Smooth muscle cell (in vitro differentiated cells): ENCODE measurements around the gene TMEM129. TPM values are rescaled to one million over a fixed set of nuclear protein-coding genes. Genes with fewer than 3 reads are reported as not detected.

Experiments used
- DNase-seq: peaks from one replicate; lab custom pipeline; 2025; ENCODE audit not compliant: unreplicated experiment; lab: John Stamatoyannopoulos, UW
- H2AFZ ChIP-seq: fragments of 200-600 bp; sonication (generic); 2 replicates; pipeline ENCODE4 v1.6.0; 2016; ENCODE audit warnings: antibody characterized with exemption, low read depth, mild to moderate bottlenecking
- H3F3A ChIP-seq: fragments of 200-600 bp; sonication (generic); 2 replicates; pipeline ENCODE4 v1.6.0; 2017; ENCODE audit warnings: antibody characterized with exemption, low read depth
- H3K27ac ChIP-seq: fragments of 200-600 bp; sonication (generic); 2 replicates; pipeline ENCODE4 v1.5.1; 2016; ENCODE audit warnings: low read depth, mild to moderate bottlenecking
- H3K27me3 ChIP-seq: fragments of 200-600 bp; sonication (generic); 2 replicates; pipeline ENCODE4 v1.6.1; 2016; ENCODE audit warnings: low read depth, mild to moderate bottlenecking
- H3K36me3 ChIP-seq: fragments of 200-600 bp; sonication (generic); 2 replicates; pipeline ENCODE4 v1.5.1; 2016; ENCODE audit warnings: low read depth
- H3K4me1 ChIP-seq: fragments of 200-600 bp; sonication (generic); 2 replicates; pipeline ENCODE4 v1.5.1; 2016; ENCODE audit warnings: low read depth
- H3K4me2 ChIP-seq: fragments of 200-600 bp; sonication (generic); 2 replicates; pipeline ENCODE4 v1.6.0; 2016; ENCODE audit warnings: mild to moderate bottlenecking
- H3K4me3 ChIP-seq: fragments of 200-600 bp; sonication (generic); 2 replicates; pipeline ENCODE4 v1.5.1; 2016; ENCODE audit warnings: mild to moderate bottlenecking
- H3K79me2 ChIP-seq: fragments of 200-600 bp; sonication (generic); 2 replicates; pipeline ENCODE4 v1.6.0; 2016; ENCODE audit warnings: low read depth, mild to moderate bottlenecking
- H3K9ac ChIP-seq: fragments of 200-600 bp; sonication (generic); 2 replicates; pipeline ENCODE4 v1.6.0; 2016; ENCODE audit warnings: low read depth
- H3K9me3 ChIP-seq: fragments of 200-600 bp; sonication (generic); replicated peaks from 2 replicates; pipeline ENCODE4 v1.5.1; 2016; ENCODE audit warnings: low read depth
- H4K20me1 ChIP-seq: fragments of 200-600 bp; sonication (generic); 2 replicates; pipeline ENCODE4 v1.6.0; 2016; ENCODE audit warnings: low read depth
- WGBS: methylation state at CpG from one replicate; pipeline ENCODE4 v1.1.7; 2016; ENCODE audit warnings: low lambda C conversion rate; 5-methylcytosine and 5-hydroxymethylcytosine counted together
- polyA plus RNA-seq: library from polyadenylated mRNA; unstranded; fragments of >200 nt; fragmentation: Nextera tagmentation; extraction: Ambion mirVana; gene quantifications from 2 replicates; pipeline ENCODE4 v1.2.1, GENCODE V29; 2016
- total RNA-seq: library from RNA; depleted of rRNA; stranded (reverse); fragments of >200 nt; gene quantifications from 2 replicates; pipeline ENCODE4 v1.2.3, GENCODE V29; 2014
- TF ChIP-seq, protein P1 (sequence below): fragments of 200-600 bp; sonication (generic); IDR thresholded peaks from 2 replicates; pipeline ENCODE4 v1.5.1; 2017; ENCODE audit warnings: borderline replicate concordance, mild to moderate bottlenecking, antibody characterized with exemption; ENCODE audit not compliant: insufficient read depth, poor library complexity, severe bottlenecking

The TMEM129 gene
- total and polyA plus RNA-seq, 2 experiments from 2014 or later = 30.4 to 50.5 TPM

DNA sequence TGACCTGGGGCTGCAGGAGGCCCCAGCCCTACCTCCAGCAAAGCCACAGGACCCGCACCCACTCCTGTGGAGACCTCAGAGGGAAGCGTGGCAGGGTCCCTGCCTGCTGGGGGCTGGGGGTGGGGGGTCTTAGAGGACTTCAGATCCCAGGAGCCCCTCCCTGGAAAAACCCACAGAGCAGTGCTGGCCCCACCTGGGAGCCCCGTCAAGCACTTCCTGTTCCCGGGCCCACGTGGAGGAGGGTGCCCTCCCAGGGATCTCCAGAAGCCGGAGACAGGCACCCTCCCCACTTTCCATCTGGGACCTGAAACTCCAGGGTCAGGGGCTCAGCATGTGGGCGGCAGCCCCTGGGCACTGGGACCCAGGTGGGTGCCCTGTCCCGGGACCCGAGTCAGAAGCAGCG lies 32.2 kb upstream of the TMEM129 start:
- H3K4me1 ChIP-seq = peaks cover 8% of the 10 kb centered on the region
- no peaks in the 10 kb centered on the region for H3K9me3 ChIP-seq
- no peaks in the 10 kb centered on the region for H4K20me1 ChIP-seq
- H3K27me3 ChIP-seq = no peaks in the 10 kb centered on the region
- DNase-seq = no peak
- H3K4me3 ChIP-seq = no peak overlapping the region
- TF ChIP-seq, protein P1, sequence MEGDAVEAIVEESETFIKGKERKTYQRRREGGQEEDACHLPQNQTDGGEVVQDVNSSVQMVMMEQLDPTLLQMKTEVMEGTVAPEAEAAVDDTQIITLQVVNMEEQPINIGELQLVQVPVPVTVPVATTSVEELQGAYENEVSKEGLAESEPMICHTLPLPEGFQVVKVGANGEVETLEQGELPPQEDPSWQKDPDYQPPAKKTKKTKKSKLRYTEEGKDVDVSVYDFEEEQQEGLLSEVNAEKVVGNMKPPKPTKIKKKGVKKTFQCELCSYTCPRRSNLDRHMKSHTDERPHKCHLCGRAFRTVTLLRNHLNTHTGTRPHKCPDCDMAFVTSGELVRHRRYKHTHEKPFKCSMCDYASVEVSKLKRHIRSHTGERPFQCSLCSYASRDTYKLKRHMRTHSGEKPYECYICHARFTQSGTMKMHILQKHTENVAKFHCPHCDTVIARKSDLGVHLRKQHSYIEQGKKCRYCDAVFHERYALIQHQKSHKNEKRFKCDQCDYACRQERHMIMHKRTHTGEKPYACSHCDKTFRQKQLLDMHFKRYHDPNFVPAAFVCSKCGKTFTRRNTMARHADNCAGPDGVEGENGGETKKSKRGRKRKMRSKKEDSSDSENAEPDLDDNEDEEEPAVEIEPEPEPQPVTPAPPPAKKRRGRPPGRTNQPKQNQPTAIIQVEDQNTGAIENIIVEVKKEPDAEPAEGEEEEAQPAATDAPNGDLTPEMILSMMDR = no peak
- H3F3A ChIP-seq = no peaks in the 10 kb centered on the region
- no peaks in the 10 kb centered on the region for H3K36me3 ChIP-seq
- no peak overlapping the region for H3K27ac ChIP-seq
- H3K79me2 ChIP-seq = no peaks in the 10 kb centered on the region
- no peak overlapping the region for H3K4me2 ChIP-seq
- H3K9ac ChIP-seq = no peak overlapping the region
- H2AFZ ChIP-seq = no peak overlapping the region
- WGBS = 80% methylated on average over 10 of the region's 10 CpGs

DNA sequence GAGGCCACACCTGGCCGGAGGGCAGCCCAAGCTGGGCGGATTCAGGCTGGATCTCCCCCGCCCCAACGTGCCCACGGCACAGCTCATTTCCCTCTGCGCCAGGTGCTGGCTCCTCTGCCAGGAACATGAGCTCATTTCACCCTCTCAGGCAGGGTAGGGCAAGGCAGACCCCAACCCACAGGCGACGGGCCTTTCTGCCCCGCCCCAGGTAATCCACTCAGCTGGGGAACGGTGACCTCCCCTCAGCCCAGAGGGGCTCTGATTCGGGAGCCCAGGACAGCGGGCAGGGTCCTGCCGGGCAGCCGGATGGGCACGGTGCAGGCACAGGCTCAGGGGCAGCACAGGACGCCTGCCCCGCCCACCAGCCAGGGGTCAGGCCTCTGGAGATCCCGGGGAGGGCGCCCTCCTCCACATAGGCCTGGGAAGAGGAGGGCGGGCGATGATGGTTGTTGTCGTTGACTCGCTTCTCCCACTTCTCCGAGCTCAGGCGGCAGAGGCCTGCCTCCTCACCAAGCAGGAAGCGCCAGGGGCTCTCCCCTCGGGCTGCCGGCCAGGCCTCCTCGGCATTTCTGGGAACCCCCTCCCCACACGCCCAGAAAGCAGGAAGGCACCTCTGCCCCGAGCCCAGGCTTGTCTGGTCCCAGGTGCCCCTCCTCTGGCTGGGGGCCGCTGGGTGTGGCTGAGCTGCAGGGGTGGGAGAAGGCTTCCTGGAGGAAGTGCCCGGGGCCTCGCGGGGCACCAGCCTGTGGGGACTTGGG lies 31.3 kb upstream of the TMEM129 start:
- H2AFZ ChIP-seq = no peak overlapping the region
- no peaks in the 10 kb centered on the region for H3K79me2 ChIP-seq
- 74% methylated on average over 34 of the region's 35 CpGs for WGBS
- no peaks in the 10 kb centered on the region for H3F3A ChIP-seq
- peaks cover 8% of the 10 kb centered on the region for H3K4me1 ChIP-seq
- H3K9ac ChIP-seq = no peak overlapping the region
- no peaks in the 10 kb centered on the region for H3K36me3 ChIP-seq
- no peak overlapping the region for H3K4me3 ChIP-seq
- no peaks in the 10 kb centered on the region for H4K20me1 ChIP-seq
- no peaks in the 10 kb centered on the region for H3K27me3 ChIP-seq
- no peaks in the 10 kb centered on the region for H3K9me3 ChIP-seq
- DNase-seq = no peak
- H3K27ac ChIP-seq = no peak overlapping the region
- H3K4me2 ChIP-seq = no peak overlapping the region
- TF ChIP-seq, protein P1 = no peak

DNA sequence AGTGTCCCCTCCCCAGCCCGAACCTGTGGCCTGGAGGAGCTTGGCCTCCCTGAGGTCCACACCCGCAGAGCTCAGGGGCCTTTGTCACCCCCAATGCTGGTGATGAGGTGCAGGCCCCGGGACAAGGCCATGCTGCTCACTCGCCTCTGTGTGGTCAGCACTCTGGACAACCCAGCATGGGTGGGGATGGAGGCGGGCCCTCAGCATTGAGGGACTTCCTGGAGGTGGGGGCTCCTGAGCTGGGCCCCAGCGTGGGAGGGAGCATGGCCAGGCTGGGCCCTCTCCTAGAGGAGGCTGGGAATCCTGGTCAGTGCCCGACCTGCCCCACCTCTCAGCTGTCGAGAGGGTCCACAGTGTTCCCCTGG lies 30.8 kb upstream of the TMEM129 start:
- H3K27ac ChIP-seq = no peak overlapping the region
- no peaks in the 10 kb centered on the region for H3K27me3 ChIP-seq
- no peaks in the 10 kb centered on the region for H3K9me3 ChIP-seq
- 80% methylated on average over 7 of the region's 8 CpGs for WGBS
- H4K20me1 ChIP-seq = no peaks in the 10 kb centered on the region
- H3K79me2 ChIP-seq = no peaks in the 10 kb centered on the region
- no peaks in the 10 kb centered on the region for H3F3A ChIP-seq
- no peak overlapping the region for H3K9ac ChIP-seq
- H3K4me2 ChIP-seq = no peak overlapping the region
- TF ChIP-seq, protein P1 = no peak
- H3K4me1 ChIP-seq = peaks cover 8% of the 10 kb centered on the region
- H3K4me3 ChIP-seq = no peak overlapping the region
- no peak overlapping the region for H2AFZ ChIP-seq
- no peak for DNase-seq
- no peaks in the 10 kb centered on the region for H3K36me3 ChIP-seq
